GM12892 (cell line): Measurements from ENCODE around the gene NCAM2.

ENCODE experiments used
- POLR2A ChIP-seq: IDR thresholded peaks from 2 replicates; pipeline ENCODE4 v1.6.1; 2011; ENCODE audit warnings: low read depth, low read length, control low read depth
- POLR2AphosphoS5 ChIP-seq: IDR thresholded peaks from 2 replicates; pipeline ENCODE4 v1.6.1; 2011; ENCODE audit warnings: low read depth, low read length, control low read depth
- TAF1 ChIP-seq: IDR thresholded peaks from 2 replicates; pipeline ENCODE4 v1.6.1; 2011; ENCODE audit warnings: low read depth, mild to moderate bottlenecking, control low read depth, low read length, borderline replicate concordance

DNA sequence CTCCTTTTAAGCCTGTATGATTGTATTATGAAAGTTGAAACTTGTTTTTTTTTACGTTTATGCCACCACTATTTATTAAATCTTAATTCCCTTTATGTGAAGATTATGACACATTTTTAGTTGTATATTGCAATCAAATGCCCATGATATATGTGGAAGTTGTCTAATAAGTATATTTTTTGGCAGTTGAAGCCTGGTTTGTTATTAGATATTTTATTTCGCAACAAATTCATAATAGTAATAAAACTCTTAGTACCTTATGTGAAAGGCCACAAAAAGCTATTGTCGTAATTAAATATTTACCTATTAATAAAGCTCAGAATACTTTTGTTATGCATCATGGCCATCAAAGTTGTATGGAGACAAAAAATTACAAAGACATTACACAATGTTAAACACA, 386.8 kb downstream of the NCAM2 start:
- TF ChIP-seq POLR2A: no peak
- no peak for TF ChIP-seq TAF1
- TF ChIP-seq POLR2AphosphoS5: no peak
